Measurements from ENCODE around the gene KRT84. TPM values are rescaled to one million over a fixed set of nuclear protein-coding genes. Genes with fewer than 3 reads are reported as not detected.

KRT84 gene
- total and polyA plus RNA-seq, 10 of the 15 experiments (the other 5 are each of a cell fraction or from before 2014, with no cell fraction given), result not detected

DNA sequence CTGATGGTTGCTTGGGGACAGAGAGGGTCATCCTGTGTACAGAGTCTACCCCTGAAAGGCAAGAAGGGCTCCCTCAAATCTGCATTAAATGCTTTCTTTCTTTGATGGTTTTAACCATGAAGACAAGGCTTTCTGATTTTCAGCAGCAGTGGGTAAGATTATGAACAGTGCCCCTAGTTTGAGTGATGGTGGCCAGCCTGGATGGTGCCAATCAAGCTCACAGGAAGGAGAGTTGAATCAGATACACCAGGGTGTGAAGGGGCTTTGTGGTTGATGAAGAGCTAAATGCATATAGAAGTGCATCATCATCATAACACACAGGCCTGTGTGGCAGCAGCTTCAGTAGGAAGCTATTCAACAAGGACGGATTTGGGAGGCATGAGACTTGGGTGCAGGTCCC lies 23.9 kb downstream of the KRT84 start:
- no TSS peak for BruUV-seq (replicated peaks)
- no peaks in the 10 kb centered on the region for H3K36me3 ChIP-seq (ENCODE audit: control insufficient read depth in 2 of 2, insufficient read depth in 2 of 2, low read length in 1 of 2)
- FAIRE-seq (no peak), DNase-seq (ENCODE audit: low read depth, low spot score) (no peak), ATAC-seq (no peak)
- CTCF ChIA-PET, result interaction anchor here (0.6 to 2.2 kb wide), 11 partner anchors 9 to 509 kb away, joined by 3 to 21 read pairs (median 3); no protein-coding TSS in a partner anchor
- no peak overlapping the region for H3K4me2 ChIP-seq (ENCODE audit: control insufficient read depth, insufficient read depth)
- H3K27me3 ChIP-seq (replicated peaks in 1 of 2; ENCODE audit: control insufficient read depth in 2 of 2, insufficient read depth in 2 of 2, low read length in 1 of 2), result no peaks in the 10 kb centered on the region; a peak in 1 of 4 replicates
- POLR2A ChIA-PET, result interaction anchor here (0.5 kb wide), 1 partner anchor 308 kb away, joined by 4 read pairs; no protein-coding TSS in a partner anchor
- H3K27ac ChIP-seq (ENCODE audit: control insufficient read depth, insufficient read depth), result no peak overlapping the region
- WGBS (ENCODE audit: insufficient coverage, insufficient replicate concordance, low lambda C conversion rate, missing lambda C conversion rate), result 71% methylated on average over 1 of the region's 1 CpG
- H3K9ac ChIP-seq (ENCODE audit: control insufficient read depth, insufficient read depth, low read length), result no peak overlapping the region
- in situ Hi-C loops (cut with MboI) (no loop called here), intact Hi-C loops (cut with micrococcal nuclease; ENCODE audit: unreplicated experiment) (no loop called here)
- no peaks in the 10 kb centered on the region for H3K9me3 ChIP-seq (replicated peaks; ENCODE audit: control insufficient read depth, insufficient read depth, low read length)
- no peak overlapping the region for H2AFZ ChIP-seq (ENCODE audit: control insufficient read depth, low read depth, low read length)
- RAD21 ChIA-PET (ENCODE audit: unreplicated experiment), result no interaction called here
- no peaks in the 10 kb centered on the region; the same call in 1 of the 2 replicates for H4K20me1 ChIP-seq (ENCODE audit: control insufficient read depth, insufficient read depth)
- no peak overlapping the region for H3K4me3 ChIP-seq
- TF ChIP-seq CBFB (IDR thresholded peaks at IDR 0.05; ENCODE audit: low read depth) (no peak), CEBPB (IDR thresholded peaks at IDR 0.05; ENCODE audit: borderline replicate concordance in 1 of 2, low read depth in 2 of 2, low read length in 2 of 2) (no peak), SMAD1 (IDR thresholded peaks at IDR 0.05; ENCODE audit: low read depth, partially characterized antibody) (no peak), E4F1 (IDR thresholded peaks at IDR 0.05; ENCODE audit: borderline replicate concordance, partially characterized antibody) (no peak), USF1 (IDR thresholded peaks at IDR 0.05; ENCODE audit: borderline replicate concordance, extremely low read length, insufficient read depth, low read depth, low read length) (no peak), HDAC2 (IDR thresholded peaks at IDR 0.05) (no peak), CREB1 (IDR thresholded peaks at IDR 0.05; ENCODE audit: low read depth) (no peak), NRF1 (conservative IDR thresholded peaks at IDR 0.05; ENCODE audit: low read depth, low read length) (no peak)
- TF ChIP-seq, protein P1, sequence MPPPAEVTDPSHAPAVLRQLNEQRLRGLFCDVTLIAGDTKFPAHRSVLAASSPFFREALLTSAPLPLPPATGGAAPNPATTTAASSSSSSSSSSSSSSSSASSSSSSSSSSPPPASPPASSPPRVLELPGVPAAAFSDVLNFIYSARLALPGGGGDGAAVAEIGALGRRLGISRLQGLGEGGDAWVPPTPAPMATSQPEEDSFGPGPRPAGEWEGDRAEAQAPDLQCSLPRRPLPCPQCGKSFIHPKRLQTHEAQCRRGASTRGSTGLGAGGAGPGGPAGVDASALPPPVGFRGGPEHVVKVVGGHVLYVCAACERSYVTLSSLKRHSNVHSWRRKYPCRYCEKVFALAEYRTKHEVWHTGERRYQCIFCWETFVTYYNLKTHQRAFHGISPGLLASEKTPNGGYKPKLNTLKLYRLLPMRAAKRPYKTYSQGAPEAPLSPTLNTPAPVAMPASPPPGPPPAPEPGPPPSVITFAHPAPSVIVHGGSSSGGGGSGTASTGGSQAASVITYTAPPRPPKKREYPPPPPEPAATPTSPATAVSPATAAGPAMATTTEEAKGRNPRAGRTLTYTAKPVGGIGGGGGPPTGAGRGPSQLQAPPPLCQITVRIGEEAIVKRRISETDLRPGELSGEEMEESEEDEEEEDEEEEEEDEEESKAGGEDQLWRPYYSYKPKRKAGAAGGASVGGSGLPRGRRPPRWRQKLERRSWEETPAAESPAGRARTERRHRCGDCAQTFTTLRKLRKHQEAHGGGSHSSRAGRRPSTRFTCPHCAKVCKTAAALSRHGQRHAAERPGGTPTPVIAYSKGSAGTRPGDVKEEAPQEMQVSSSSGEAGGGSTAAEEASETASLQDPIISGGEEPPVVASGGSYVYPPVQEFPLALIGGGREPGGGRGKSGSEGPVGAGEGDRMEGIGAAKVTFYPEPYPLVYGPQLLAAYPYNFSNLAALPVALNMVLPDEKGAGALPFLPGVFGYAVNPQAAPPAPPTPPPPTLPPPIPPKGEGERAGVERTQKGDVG (CRISPR knock-in tag; IDR thresholded peaks at IDR 0.05), result no peak
- no peaks in the 10 kb centered on the region for H3K79me2 ChIP-seq (ENCODE audit: control insufficient read depth, insufficient read depth, low read length)
- SMC1A ChIA-PET (ENCODE audit: uncharacterized antibody, unreplicated experiment), result no interaction called here
- H3K4me1 ChIP-seq (ENCODE audit: control insufficient read depth, insufficient read depth, low read length), result peaks cover 12% of the 10 kb centered on the region

Data from GM12878 (cell line).